K562 (cell line): ENCODE data around the gene SERPINB5. TPM values are rescaled to one million over a fixed set of nuclear protein-coding genes. Genes with fewer than 3 reads are reported as not detected.
A peak's percentile ranks its signal among the peaks of the same experiment; 100 is the strongest.

Source experiments
- ATAC-seq: fragments of 200-7000 bp; cut with Tn5 transposase; 3 replicates; pipeline ENCODE4 v1.9.1; 2020; ENCODE audit warnings: moderate library complexity
- BruUV-seq: library from RNA; stranded (reverse); fragments of 400-500 nt; replicated peaks from 2 replicates; lab custom pipeline; 2021; lab: Mats Ljungman, UMichigan
- CTCF ChIA-PET: fragments of 300-600 bp; formaldehyde crosslinking; extraction: SDS; loops from one replicate; lab custom pipeline; 2021; ENCODE audit warnings: low intra/inter-chr PET ratio; lab: Yijun Ruan, JAX
- POLR2A ChIA-PET: fragments of 300-600, 350-650 bp; sonication (Branson Sonifier 250); formaldehyde crosslinking; extraction: SDS; loops from one replicate; lab custom pipeline; 2021; ENCODE audit warnings: antibody characterized with exemption, inconsistent platforms; lab: Yijun Ruan, JAX
- DNase-seq, 4 experiments: peaks; one replicate each; pipeline versions ENCODE4 v3.0.0 to v3.0.0-alpha.2; 2011 to 2018; ENCODE audit warnings: low spot score in 3 of 4, mixed read lengths in 3 of 4; ENCODE audit errors: extremely low read depth in 1 of 4
- FAIRE-seq: peaks from 2 replicates; lab custom pipeline; 2011; peaks lifted over from hg19 to GRCh38; lab: Jason Lieb, UNC
- H2AFZ ChIP-seq: 2 replicates; pipeline ENCODE4 v1.6.0; 2011; ENCODE audit warnings: low read depth, low read length, control low read depth, inconsistent platforms
- H3K27ac ChIP-seq: fragments of 200-600 bp; 3 replicates; pipeline ENCODE4 v1.8.0; 2011; ENCODE audit warnings: low read depth, mild to moderate bottlenecking, control low read depth, inconsistent platforms, low read length, moderate library complexity, mixed read lengths; ENCODE audit errors: extremely low read depth
- H3K27me3 ChIP-seq, 2 experiments: fragments of 300-600 bp in 1 of 2; 2 replicates in 1 of 2; 3 replicates in 1 of 2; pipeline versions ENCODE4 v1.6.0 to v1.8.0; 2011; ENCODE audit warnings: inconsistent platforms in 2 of 2, low read length in 2 of 2, mild to moderate bottlenecking in 1 of 2, mixed read lengths in 1 of 2, moderate library complexity in 1 of 2; ENCODE audit not compliant: control insufficient read depth in 2 of 2, insufficient read depth in 2 of 2
- H3K36me3 ChIP-seq: fragments of 300-600 bp; 3 replicates; pipeline ENCODE4 v1.8.0; 2011; ENCODE audit warnings: mild to moderate bottlenecking, low read length, inconsistent platforms; ENCODE audit not compliant: control insufficient read depth, insufficient read depth
- H3K4me1 ChIP-seq, 2 experiments: fragments of 200-600 bp in 1 of 2; replicated peaks in 1 of 2; 2 replicates in 1 of 2; 3 replicates in 1 of 2; pipeline versions ENCODE4 v1.5.1 to v1.8.0; 2011; ENCODE audit warnings: inconsistent platforms in 2 of 2, low read length in 2 of 2, mild to moderate bottlenecking in 1 of 2, mixed read lengths in 1 of 2, moderate library complexity in 1 of 2; ENCODE audit not compliant: control insufficient read depth in 2 of 2, insufficient read depth in 2 of 2
- H3K4me2 ChIP-seq: 2 replicates; pipeline ENCODE4 v1.6.1; 2011; ENCODE audit warnings: low read length, control low read depth, inconsistent platforms, mixed read lengths; ENCODE audit not compliant: insufficient read depth
- H3K4me3 ChIP-seq: fragments of 200-600 bp; sonication (generic), shearing (Covaris generic); 2 replicates; pipeline ENCODE4 v1.5.1; 2016; ENCODE audit warnings: control low read depth, inconsistent platforms
- H3K79me2 ChIP-seq: fragments of 200-600 bp; 3 replicates; pipeline ENCODE4 v1.8.0; 2011; ENCODE audit warnings: low read length, inconsistent platforms; ENCODE audit not compliant: control insufficient read depth, insufficient read depth
- H3K9ac ChIP-seq, 2 experiments: 2 replicates each; pipeline versions ENCODE4 v1.6.0 to v1.6.1; 2011; ENCODE audit warnings: low read depth in 2 of 2, low read length in 2 of 2, control low read depth in 1 of 2, inconsistent platforms in 1 of 2, mild to moderate bottlenecking in 1 of 2, mixed read lengths in 1 of 2; ENCODE audit not compliant: insufficient read depth in 1 of 2
- H3K9me1 ChIP-seq: one replicate; pipeline ENCODE4 v1.6.0; 2011; ENCODE audit warnings: inconsistent platforms, mild to moderate bottlenecking, low read length, moderate library complexity; ENCODE audit not compliant: control insufficient read depth, insufficient read depth
- H3K9me3 ChIP-seq: replicated peaks from 2 replicates; pipeline ENCODE4 v1.5.1; 2011; ENCODE audit warnings: low read depth, low read length, inconsistent platforms; ENCODE audit not compliant: control insufficient read depth, insufficient read depth
- H4K20me1 ChIP-seq: replicated peaks from 2 replicates; pipeline ENCODE4 v1.6.1; 2011; ENCODE audit warnings: low read length, inconsistent platforms, mixed read lengths; ENCODE audit not compliant: control insufficient read depth, insufficient read depth
- BACH1 ChIP-seq: fragments of 200-800 bp; sonication (Bioruptor generic); IDR thresholded peaks from 2 replicates; pipeline ENCODE4 v1.6.1; 2016; ENCODE audit warnings: missing genetic modification characterization, missing compliant biosample characterization
- CTCF ChIP-seq, 3 experiments: IDR thresholded peaks in 2 of 3; conservative IDR thresholded peaks in 1 of 3; 2 replicates each; pipeline ENCODE4 v1.5.1; 2011 to 2012; ENCODE audit warnings: low read length in 3 of 3, mild to moderate bottlenecking in 3 of 3, control low read depth in 2 of 3, improper control_type of control experiment in 1 of 3, inconsistent platforms in 1 of 3, low read depth in 1 of 3, mixed read lengths in 1 of 3, moderate library complexity in 1 of 3; ENCODE audit not compliant: insufficient read depth in 2 of 3
- ELK3 ChIP-seq: fragments of 450-650 bp; formaldehyde crosslinking; IDR thresholded peaks from 2 replicates; pipeline ENCODE4 v1.4.0; 2020; ENCODE audit warnings: mild to moderate bottlenecking
- MAFK ChIP-seq: IDR thresholded peaks from 2 replicates; pipeline ENCODE4 v1.6.1; 2011; ENCODE audit warnings: low read length, improper control_type of control experiment
- MYC ChIP-seq, 2 experiments: fragments of 250-450 bp in 1 of 2; sonication (Bioruptor Pico) in 1 of 2; IDR thresholded peaks; 2 replicates each; pipeline versions ENCODE4 v1.5.1 to v1.6.1; 2012 to 2021; ENCODE audit warnings: low read depth in 2 of 2, borderline replicate concordance in 1 of 2, improper control_type of control experiment in 1 of 2, low read length in 1 of 2, mild to moderate bottlenecking in 1 of 2, moderate library complexity in 1 of 2
- PKNOX1 ChIP-seq: fragments of 450-650 bp; IDR thresholded peaks from 2 replicates; pipeline ENCODE4 v1.6.1; 2016
- POLR2H ChIP-seq: IDR thresholded peaks from 2 replicates; pipeline ENCODE4 v1.6.1; 2016; ENCODE audit warnings: missing genetic modification characterization, low read depth, mild to moderate bottlenecking, control low read depth, missing compliant biosample characterization, moderate library complexity
- PREB ChIP-seq: sonication (generic); formaldehyde crosslinking; IDR thresholded peaks from 2 replicates; pipeline ENCODE4 v1.8.1; 2023; ENCODE audit warnings: mild to moderate bottlenecking, missing genetic modification reagents
- RAD21 ChIP-seq, 2 experiments: fragments of 250-450 bp in 1 of 2; fragments of 450-650 bp in 1 of 2; sonication (Bioruptor Pico) in 1 of 2; formaldehyde crosslinking in 1 of 2; IDR thresholded peaks in 1 of 2; conservative IDR thresholded peaks in 1 of 2; 2 replicates each; pipeline versions ENCODE4 v1.4.0 to v1.8.0; 2020 to 2022; ENCODE audit warnings: mild to moderate bottlenecking in 2 of 2, moderate library complexity in 1 of 2
- SAFB2 ChIP-seq: fragments of 200-400 bp; formaldehyde crosslinking; IDR thresholded peaks from 2 replicates; pipeline ENCODE4 v1.6.1; 2018; ENCODE audit warnings: borderline replicate concordance, low read length, low read depth, moderate library complexity; ENCODE audit not compliant: severe bottlenecking
- TCFL5 ChIP-seq: fragments of 250-450 bp; sonication (Bioruptor Pico); conservative IDR thresholded peaks from 2 replicates; pipeline ENCODE4 v1.6.1; 2021; ENCODE audit warnings: mild to moderate bottlenecking, moderate library complexity, matching md5 sums
- TFAP4 ChIP-seq: sonication (generic); formaldehyde crosslinking; IDR thresholded peaks from 2 replicates; pipeline ENCODE4 v1.8.0; 2022; ENCODE audit warnings: missing genetic modification reagents, mild to moderate bottlenecking, moderate library complexity, borderline replicate concordance
- XRCC4 ChIP-seq: IDR thresholded peaks from one replicate; pipeline ENCODE4 v1.6.1; 2011; ENCODE audit not compliant: insufficient read depth, insufficient read length; ENCODE audit errors: extremely low read depth
- XRCC5 ChIP-seq: fragments of 200-400 bp; formaldehyde crosslinking; IDR thresholded peaks from 2 replicates; pipeline ENCODE4 v1.6.1; 2017; ENCODE audit warnings: low read depth, mild to moderate bottlenecking, low read length
- ZNF644 ChIP-seq: fragments of 200-800 bp; sonication (Bioruptor generic); IDR thresholded peaks from 2 replicates; pipeline ENCODE4 v1.6.1; 2016; ENCODE audit warnings: low read depth, missing genetic modification characterization, missing compliant biosample characterization
- WGBS: fragments of 100-300 bp; shearing (Covaris generic); methylation state at CpG from one replicate; pipeline ENCODE4 v1.1.6; 2016; ENCODE audit warnings: low coverage, mixed read lengths; ENCODE audit not compliant: insufficient coverage; ENCODE audit errors: missing lambda C conversion rate; 5-methylcytosine and 5-hydroxymethylcytosine counted together
- in situ Hi-C: fragments of 300-500 bp; cut with MboI; formaldehyde crosslinking; loops from 4 replicates; pipeline ENCODE4 v1.15.0; 2018; ENCODE audit warnings: inconsistent platforms, mixed read lengths
- intact Hi-C: fragments of 100-400 bp; cut with micrococcal nuclease; formaldehyde crosslinking; loops from 2 replicates; pipeline ENCODE4 v1.14.2; 2022
- polyA plus RNA-seq, 8 experiments: library from polyadenylated mRNA; depleted of rRNA in 4 of 8; stranded (reverse) in 5 of 8; unstranded in 3 of 8; fragments of >200 nt; fragmentation: Nextera tagmentation in 2 of 8; fragmentation: Illumina TruSeq in 1 of 8; extraction: Ambion mirVana in 2 of 8; extraction: Trizol in 1 of 8; gene quantifications; 2 replicates each; pipeline versions ENCODE4 v1.2.1 to v1.2.3, GENCODE V29; 2011 to 2014; ENCODE audit warnings: inconsistent platforms in 1 of 8, missing spikeins in 1 of 8
- total RNA-seq, 7 experiments: library from RNA; depleted of rRNA in 6 of 7; stranded (reverse); fragments of >200 nt in 6 of 7; fragmentation: Illumina TruSeq in 2 of 7; extraction: Trizol in 2 of 7; gene quantifications; 2 replicates each; pipeline versions ENCODE4 v1.2.1 to v1.2.3, GENCODE V29; 2011 to 2021; ENCODE audit warnings: low replicate concordance in 1 of 7

SERPINB5 gene
- total and polyA plus RNA-seq, 9 of the 15 experiments (the other 6 are each of a cell fraction or from before 2014, with no cell fraction given): 0.05 to 1.4 (median 0.49) TPM; not detected in 1

GRCh38 chr18:63511285-63511684 is 34.5 kb downstream of the SERPINB5 start:
- no peak overlapping the region for H3K4me2 ChIP-seq
- no peak overlapping the region for H2AFZ ChIP-seq
- H3K27ac ChIP-seq: no peak overlapping the region
- 0% methylated on average over 7 of the region's 7 CpGs for WGBS
- no peaks in the 10 kb centered on the region for H3K36me3 ChIP-seq
- DNase-seq: peak in 2 of 4 experiments; percentile 6 to 38
- no peak overlapping the region for H3K9ac ChIP-seq
- POLR2A ChIA-PET: no interaction called here
- H3K27me3 ChIP-seq: no peaks in the 10 kb centered on the region
- H3K9me3 ChIP-seq: no peaks in the 10 kb centered on the region
- FAIRE-seq: peak; percentile 69
- H3K9me1 ChIP-seq: no peaks in the 10 kb centered on the region
- BruUV-seq: no TSS peak
- CTCF ChIA-PET: interaction anchor here (0.7 kb wide), 1 partner anchor 166 kb away, joined by 3 read pairs; no protein-coding TSS in a partner anchor
- H3K79me2 ChIP-seq: no peaks in the 10 kb centered on the region
- H4K20me1 ChIP-seq: no peaks in the 10 kb centered on the region; the same call in 1 of the 2 replicates
- peak; percentile 67 for ATAC-seq
- no peak overlapping the region for H3K4me3 ChIP-seq
- intact Hi-C loops (no loop called here), in situ Hi-C loops (loop anchor here (25.0 kb wide), 1 partner anchor 476 kb away; no protein-coding TSS in a partner anchor)
- H3K4me1 ChIP-seq: no peaks in the 10 kb centered on the region
- TF ChIP-seq BACH1 (tag) (no peak), POLR2H (tag) (no peak), ELK3 (CRISPR knock-in tag) (no peak), MAFK (0 out of 2 replicates have a peak, but pooled peaks have one; percentile 8), XRCC4 (no peak), MYC (IDR thresholded peaks at IDR 0.05; ENCODE audit: low read depth, low read length) (no peak), MYC (CRISPR knock-in tag; IDR thresholded peaks at IDR 0.05; ENCODE audit: borderline replicate concordance, low read depth) (no peak), RAD21 (CRISPR knock-in tag; conservative IDR thresholded peaks at IDR 0.05 in 1 of 2, IDR thresholded peaks at IDR 0.05 in 1 of 2) (peak in 1 of 2 experiments; percentile 32; a peak in 2 of 4 replicates), PKNOX1 (no peak), TCFL5 (CRISPR knock-in tag) (no peak), SAFB2 (no peak), PREB (CRISPR knock-in tag) (no peak), XRCC5 (no peak), ZNF644 (tag) (no peak), TFAP4 (no peak), CTCF (IDR thresholded peaks at IDR 0.05 in 2 of 3, conservative IDR thresholded peaks at IDR 0.05 in 1 of 3; ENCODE audit: insufficient read depth in 2 of 3, low read depth in 1 of 3, low read length in 3 of 3) (peak; percentile 41 to 55 (median 53))
